Liver (tissue), 3 donors: Measurements from ENCODE around the gene GPR25.

ENCODE experiments used
- RAD21 ChIP-seq, 2 donors: IDR thresholded peaks; 2 replicates each; pipeline ENCODE4 v1.6.1; 2016; ENCODE audit warnings: antibody characterized with exemption in 2 of 2, mild to moderate bottlenecking in 2 of 2
- RXRA ChIP-seq, 2 donors: IDR thresholded peaks; 2 replicates each; pipeline ENCODE4 v1.6.1; 2017 to 2018; ENCODE audit warnings: antibody characterized with exemption in 2 of 2, mild to moderate bottlenecking in 1 of 2
- TF ChIP-seq, protein P1 (sequence below): fragments of 150-350 bp; IDR thresholded peaks from 2 replicates; pipeline ENCODE4 v1.5.1; 2017; ENCODE audit warnings: improper control_type of control experiment, low read depth, low read length; ENCODE audit not compliant: missing input control
- TF ChIP-seq, protein P2 (sequence below): IDR thresholded peaks from 2 replicates; pipeline ENCODE4 v1.6.1; 2016; ENCODE audit warnings: antibody characterized with exemption
- donor health status: healthy.
- donor health status: healthy.

DNA sequence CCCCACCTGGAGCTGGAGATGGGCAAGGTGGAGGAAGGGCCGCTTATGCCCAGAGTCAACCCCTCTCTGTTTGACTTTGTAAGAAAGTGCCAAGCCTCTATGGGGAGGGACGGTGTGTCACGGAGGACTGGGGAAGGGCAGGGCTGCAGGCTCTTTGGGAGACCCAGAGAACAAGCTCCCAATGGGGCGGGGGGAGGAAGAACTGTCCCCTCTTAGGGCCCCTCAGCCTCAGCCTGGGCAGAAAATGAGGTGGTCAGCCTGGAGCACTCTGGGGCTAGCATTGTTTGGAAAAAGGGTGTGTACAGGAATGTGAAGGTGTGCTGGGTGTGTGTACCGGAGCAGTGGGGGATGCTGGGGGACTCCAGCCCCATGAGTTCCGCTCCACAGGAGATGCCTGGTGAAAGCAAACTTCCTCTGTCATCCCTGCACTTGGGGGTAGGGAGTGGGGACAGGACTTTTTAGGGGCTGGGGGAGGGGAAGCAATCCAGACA, 20.7 kb downstream of the GPR25 start:
- TF ChIP-seq, protein P1, sequence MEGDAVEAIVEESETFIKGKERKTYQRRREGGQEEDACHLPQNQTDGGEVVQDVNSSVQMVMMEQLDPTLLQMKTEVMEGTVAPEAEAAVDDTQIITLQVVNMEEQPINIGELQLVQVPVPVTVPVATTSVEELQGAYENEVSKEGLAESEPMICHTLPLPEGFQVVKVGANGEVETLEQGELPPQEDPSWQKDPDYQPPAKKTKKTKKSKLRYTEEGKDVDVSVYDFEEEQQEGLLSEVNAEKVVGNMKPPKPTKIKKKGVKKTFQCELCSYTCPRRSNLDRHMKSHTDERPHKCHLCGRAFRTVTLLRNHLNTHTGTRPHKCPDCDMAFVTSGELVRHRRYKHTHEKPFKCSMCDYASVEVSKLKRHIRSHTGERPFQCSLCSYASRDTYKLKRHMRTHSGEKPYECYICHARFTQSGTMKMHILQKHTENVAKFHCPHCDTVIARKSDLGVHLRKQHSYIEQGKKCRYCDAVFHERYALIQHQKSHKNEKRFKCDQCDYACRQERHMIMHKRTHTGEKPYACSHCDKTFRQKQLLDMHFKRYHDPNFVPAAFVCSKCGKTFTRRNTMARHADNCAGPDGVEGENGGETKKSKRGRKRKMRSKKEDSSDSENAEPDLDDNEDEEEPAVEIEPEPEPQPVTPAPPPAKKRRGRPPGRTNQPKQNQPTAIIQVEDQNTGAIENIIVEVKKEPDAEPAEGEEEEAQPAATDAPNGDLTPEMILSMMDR, result no peak
- TF ChIP-seq, protein P2, sequence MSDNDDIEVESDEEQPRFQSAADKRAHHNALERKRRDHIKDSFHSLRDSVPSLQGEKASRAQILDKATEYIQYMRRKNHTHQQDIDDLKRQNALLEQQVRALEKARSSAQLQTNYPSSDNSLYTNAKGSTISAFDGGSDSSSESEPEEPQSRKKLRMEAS, result no peak
- TF ChIP-seq RAD21 (IDR thresholded peaks at IDR 0.05) (no peak), RXRA (IDR thresholded peaks at IDR 0.05) (no peak)
